Stimulated activated CD8-positive, alpha-beta memory T cell treated with anti-CD3 and anti-CD28 coated beads, Interleukin-12 subunit alpha, Interleukin-12 subunit beta, amount 100 ng/mL, for 24 hours (primary cell): ENCODE results near the gene SNX8.
"Not testable (repeated sequence)": the region's sequence is repeated elsewhere in the genome, so short reads cannot be mapped to it uniquely, and the experiment has no call there.

Source experiments
- DNase-seq: peaks from one replicate; pipeline ENCODE4 v3.0.0-alpha.2; 2020; ENCODE audit errors: extremely low read depth

The SNX8 gene

GRCh38 chr7:2314209-2314955 is at the start of gene SNX8:
Gene SNX8, minus strand, starts transcription at chr7:2314441. Its CDS starts 20 bp downstream, at chr7:2314421.
- DNase-seq = peak; percentile 84

GRCh38 chr7:2362385-2363088 is 48.3 kb upstream of the SNX8 start:
- no peak for DNase-seq

- no peak for DNase-seq
These were observed 46.6 kb upstream of the SNX8 start for GRCh38 chr7:2360796-2361195.

- DNase-seq = no peak
These were observed 45.4 kb upstream of the SNX8 start for GRCh38 chr7:2359610-2360009.

- no peak for DNase-seq
These were observed 44.8 kb upstream of the SNX8 start for GRCh38 chr7:2358968-2359527.

- DNase-seq = no peak
These were observed 43.3 kb upstream of the SNX8 start for GRCh38 chr7:2357571-2357970.

- DNase-seq = no peak
These were observed 42.9 kb upstream of the SNX8 start for GRCh38 chr7:2357165-2357564.

- no peak for DNase-seq
These were observed 41.4 kb upstream of the SNX8 start for GRCh38 chr7:2355705-2356008.

GRCh38 chr7:2354939-2355704 is 40.9 kb upstream of the SNX8 start:
- DNase-seq = no peak

GRCh38 chr7:2354186-2354938 is 40.1 kb upstream of the SNX8 start, which contains the start of gene EIF3B:
Gene EIF3B, plus strand, starts transcription at chr7:2354827. Its CDS starts 95 bp downstream, at chr7:2354922.
- peak; percentile 64 for DNase-seq

- DNase-seq = peak; percentile 78
These were observed 39.6 kb upstream of the SNX8 start for GRCh38 chr7:2353936-2354185.

- no peak for DNase-seq
These were observed 39.1 kb upstream of the SNX8 start for GRCh38 chr7:2353113-2353935.

- no peak for DNase-seq
These were observed 36.6 kb upstream of the SNX8 start for GRCh38 chr7:2350861-2351260.

GRCh38 chr7:2350055-2350454 is 35.8 kb upstream of the SNX8 start:
- DNase-seq = no peak

- not testable (repeated sequence) for DNase-seq
These were observed 33.3 kb upstream of the SNX8 start for GRCh38 chr7:2347351-2348063.

- no peak for DNase-seq
These were observed 22.5 kb upstream of the SNX8 start for GRCh38 chr7:2336626-2337299.

- DNase-seq = not testable (repeated sequence)
These were observed 18.5 kb upstream of the SNX8 start for GRCh38 chr7:2332606-2333231.

GRCh38 chr7:2331707-2332106 is 17.5 kb upstream of the SNX8 start:
- no peak for DNase-seq

GRCh38 chr7:2330493-2330892 is 16.3 kb upstream of the SNX8 start:
- DNase-seq = no peak
